AG04450 (cell line): ENCODE data around the gene SLC4A1. TPM values are rescaled to one million over a fixed set of nuclear protein-coding genes. Genes with fewer than 3 reads are reported as not detected.

Experiments used
- CTCF ChIA-PET: fragments of 300-600, 350-600 bp; formaldehyde crosslinking; extraction: SDS; loops from one replicate; lab custom pipeline; 2022; ENCODE audit warnings: antibody characterized with exemption, inconsistent platforms; lab: Charles Lee
- POLR2A ChIA-PET: fragments of 350-600 bp; formaldehyde crosslinking; extraction: SDS; loops from one replicate; lab custom pipeline; 2021; ENCODE audit warnings: antibody characterized with exemption, inconsistent platforms; lab: Yijun Ruan, JAX
- DNase-seq: peaks from one replicate; pipeline ENCODE4 v3.0.0-alpha.2; 2011; ENCODE audit warnings: low read depth, low spot score
- H3K27ac ChIP-seq: one replicate; pipeline ENCODE4 v1.5.1; 2012; ENCODE audit warnings: low read depth, low read length, control low read depth
- H3K27me3 ChIP-seq: one replicate; pipeline ENCODE4 v1.6.0; 2012; ENCODE audit warnings: low read length; ENCODE audit not compliant: control insufficient read depth, insufficient read depth
- H3K4me3 ChIP-seq: 2 replicates; pipeline ENCODE4 v1.5.1; 2011; ENCODE audit warnings: mild to moderate bottlenecking, low read depth, low read length, control low read depth
- H3K9me3 ChIP-seq: 2 replicates; pipeline ENCODE4 v1.5.1; 2012; ENCODE audit warnings: low read length; ENCODE audit not compliant: control insufficient read depth, insufficient read depth
- polyA plus RNA-seq: library from polyadenylated mRNA; depleted of rRNA; stranded (reverse); fragments of >200 nt; gene quantifications from 2 replicates; pipeline ENCODE4 v1.2.3, GENCODE V29; 2011
- TF ChIP-seq, protein P1 (sequence below): IDR thresholded peaks from 2 replicates; pipeline ENCODE4 v1.5.1; 2011; ENCODE audit warnings: low read depth, low read length, control low read depth, inconsistent platforms

SLC4A1 gene
- polyA plus RNA-seq, 1 experiment: not detected

GRCh38 chr17:44266402-44267164 is 1.4 kb downstream of the SLC4A1 start:
- TF ChIP-seq, protein P1, sequence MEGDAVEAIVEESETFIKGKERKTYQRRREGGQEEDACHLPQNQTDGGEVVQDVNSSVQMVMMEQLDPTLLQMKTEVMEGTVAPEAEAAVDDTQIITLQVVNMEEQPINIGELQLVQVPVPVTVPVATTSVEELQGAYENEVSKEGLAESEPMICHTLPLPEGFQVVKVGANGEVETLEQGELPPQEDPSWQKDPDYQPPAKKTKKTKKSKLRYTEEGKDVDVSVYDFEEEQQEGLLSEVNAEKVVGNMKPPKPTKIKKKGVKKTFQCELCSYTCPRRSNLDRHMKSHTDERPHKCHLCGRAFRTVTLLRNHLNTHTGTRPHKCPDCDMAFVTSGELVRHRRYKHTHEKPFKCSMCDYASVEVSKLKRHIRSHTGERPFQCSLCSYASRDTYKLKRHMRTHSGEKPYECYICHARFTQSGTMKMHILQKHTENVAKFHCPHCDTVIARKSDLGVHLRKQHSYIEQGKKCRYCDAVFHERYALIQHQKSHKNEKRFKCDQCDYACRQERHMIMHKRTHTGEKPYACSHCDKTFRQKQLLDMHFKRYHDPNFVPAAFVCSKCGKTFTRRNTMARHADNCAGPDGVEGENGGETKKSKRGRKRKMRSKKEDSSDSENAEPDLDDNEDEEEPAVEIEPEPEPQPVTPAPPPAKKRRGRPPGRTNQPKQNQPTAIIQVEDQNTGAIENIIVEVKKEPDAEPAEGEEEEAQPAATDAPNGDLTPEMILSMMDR: no peak
- H3K27ac ChIP-seq: no peak overlapping the region
- no peak overlapping the region for H3K4me3 ChIP-seq
- ChIA-PET POLR2A (no interaction called here), CTCF (no interaction called here)
- peaks cover 37% of the 10 kb centered on the region for H3K27me3 ChIP-seq
- DNase-seq: no peak
- no peaks in the 10 kb centered on the region for H3K9me3 ChIP-seq

GRCh38 chr17:44263345-44263902 is 4.5 kb downstream of the SLC4A1 start:
- no peak overlapping the region for H3K4me3 ChIP-seq
- peaks cover 29% of the 10 kb centered on the region for H3K27me3 ChIP-seq
- TF ChIP-seq, protein P1: no peak
- DNase-seq: no peak
- ChIA-PET POLR2A (no interaction called here), CTCF (no interaction called here)
- H3K27ac ChIP-seq: no peak overlapping the region
- H3K9me3 ChIP-seq: no peaks in the 10 kb centered on the region; the same call in 1 of the 2 replicates

- ChIA-PET CTCF (no interaction called here), POLR2A (no interaction called here)
- Histone ChIP-seq H3K27ac (no peak overlapping the region), H3K27me3 (peaks cover 34% of the 10 kb centered on the region), H3K9me3 (no peaks in the 10 kb centered on the region; the same call in 1 of the 2 replicates), H3K4me3 (no peak overlapping the region)
- no peak for DNase-seq
- TF ChIP-seq, protein P1: no peak
These were observed 5.2 kb downstream of the SLC4A1 start for GRCh38 chr17:44262654-44263225.

DNA sequence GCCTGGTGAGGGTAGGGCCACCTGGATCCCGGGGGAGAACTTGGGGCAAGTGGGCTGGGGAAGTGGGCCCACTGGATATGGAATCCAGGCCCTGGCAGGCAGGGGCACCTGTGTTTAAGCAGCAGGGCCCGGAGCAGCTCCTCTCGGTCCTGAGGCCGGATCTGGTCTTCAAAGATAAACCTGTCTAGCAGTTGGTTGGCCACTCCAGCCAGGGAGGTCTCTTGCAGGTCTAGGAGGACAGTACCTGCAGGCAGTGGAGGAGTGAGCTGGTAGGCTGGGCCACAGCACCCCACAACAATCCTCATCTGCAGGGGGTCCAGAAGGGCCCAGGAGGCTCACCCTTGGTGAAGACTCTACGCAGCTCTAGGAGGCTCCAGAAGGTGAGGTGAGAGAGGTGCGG is 7.6 kb downstream of the SLC4A1 start:
- no peak for DNase-seq
- POLR2A ChIA-PET: no interaction called here
- Histone ChIP-seq H3K9me3 (no peaks in the 10 kb centered on the region; the same call in 1 of the 2 replicates), H3K27ac (no peak overlapping the region), H3K27me3 (peaks cover 28% of the 10 kb centered on the region), H3K4me3 (no peak overlapping the region)
- CTCF ChIA-PET: interaction anchor here (0.6 kb wide), 1 partner anchor 110 kb away, joined by 3 read pairs; no protein-coding TSS in a partner anchor
- TF ChIP-seq, protein P1: no peak
